ENCODE data around the gene POLG2.

POLG2 gene

GRCh38 chr17:64496786-64497564, at the start of gene POLG2:
Gene POLG2 (minus strand): TSS chr17:64497054. CDS start chr17:64496968, 86 bp downstream.
- DNase-seq (ENCODE audit: low spot score) = peak; percentile 87

DNA sequence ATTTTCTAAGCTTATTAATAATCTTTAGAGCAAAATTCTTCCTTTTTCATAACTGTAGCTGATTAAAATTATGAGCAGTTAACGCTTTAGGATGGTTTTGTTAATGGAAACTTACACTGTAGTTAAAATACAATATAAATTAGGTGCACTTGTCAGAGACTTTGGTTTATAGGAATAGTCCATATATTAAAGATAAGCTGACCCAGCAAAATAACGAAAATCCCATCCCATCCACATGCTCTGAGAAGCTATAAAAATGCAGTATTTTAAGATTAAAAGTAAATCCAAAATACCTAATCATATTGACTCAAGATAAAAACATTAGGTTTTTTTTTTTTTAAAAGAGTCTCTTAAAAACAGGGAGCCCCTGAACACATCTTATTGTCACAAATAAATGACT, 47.9 kb upstream of the POLG2 start:
- no peak for DNase-seq (ENCODE audit: low spot score)

DNA sequence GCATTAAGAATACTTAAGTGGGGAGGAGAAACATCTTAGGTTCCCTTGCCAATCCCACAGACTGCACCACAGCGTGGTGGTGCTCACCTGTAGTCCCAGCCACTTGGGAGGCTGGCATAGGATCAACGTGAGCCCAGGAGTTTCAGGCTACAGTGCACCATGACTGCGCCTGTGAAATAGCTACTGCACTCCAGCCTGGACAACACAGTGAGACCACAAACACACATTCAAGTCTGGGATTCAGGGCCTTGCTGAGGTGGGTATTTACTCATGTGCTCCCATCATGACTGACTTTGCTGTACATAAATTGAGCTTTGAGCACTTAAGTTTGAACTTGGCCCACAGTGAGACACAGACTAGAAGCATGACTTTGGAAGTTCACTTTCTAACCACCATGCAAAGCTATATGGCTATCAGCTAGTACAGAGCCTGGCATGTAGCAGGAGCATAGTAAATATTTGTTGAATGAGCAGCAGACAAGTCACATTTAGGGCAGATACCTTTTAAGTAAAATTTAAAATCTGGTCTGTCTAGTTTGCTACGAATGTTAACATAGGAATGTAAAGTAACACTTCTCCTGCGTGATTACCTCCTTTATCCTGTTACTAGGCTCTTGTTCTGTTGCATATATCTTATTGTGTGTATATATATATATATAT, 43.4 kb upstream of the POLG2 start:
- no peak for DNase-seq (ENCODE audit: low spot score)

DNA sequence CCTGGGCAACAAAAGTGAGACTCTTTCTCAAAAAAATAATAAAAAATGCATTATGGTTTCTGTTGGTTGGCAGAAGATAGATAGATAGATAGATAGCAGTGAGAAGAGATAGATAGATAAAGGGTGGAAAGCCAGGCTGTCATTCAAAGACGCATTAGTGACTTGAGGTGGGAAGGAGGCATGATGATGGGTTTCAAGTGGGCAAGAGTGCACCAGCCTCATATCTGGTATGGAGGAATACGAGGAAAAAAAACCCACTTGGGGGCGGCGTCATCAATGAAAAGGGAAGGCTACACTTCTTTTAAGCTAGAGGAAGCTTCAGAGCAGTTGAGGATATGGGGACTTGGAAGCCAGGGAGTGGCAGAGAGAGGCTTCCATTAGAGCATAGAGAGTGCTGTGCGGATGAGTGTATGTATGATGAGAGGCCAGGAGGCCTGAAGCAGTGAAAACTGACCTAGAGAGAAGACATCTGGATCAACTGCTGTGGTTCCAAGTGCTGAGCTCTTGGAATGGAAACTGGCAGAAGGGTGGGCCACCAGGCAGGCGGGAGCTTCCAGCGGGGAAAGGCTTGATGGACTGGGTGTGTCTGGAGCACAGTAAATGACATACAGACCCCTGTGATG, 41.8 kb upstream of the POLG2 start:
- no peak for DNase-seq (ENCODE audit: low spot score)

- DNase-seq (ENCODE audit: low spot score) = no peak
Observed at GRCh38 chr17:64537488-64537887, 40.6 kb upstream of the POLG2 start.

DNA sequence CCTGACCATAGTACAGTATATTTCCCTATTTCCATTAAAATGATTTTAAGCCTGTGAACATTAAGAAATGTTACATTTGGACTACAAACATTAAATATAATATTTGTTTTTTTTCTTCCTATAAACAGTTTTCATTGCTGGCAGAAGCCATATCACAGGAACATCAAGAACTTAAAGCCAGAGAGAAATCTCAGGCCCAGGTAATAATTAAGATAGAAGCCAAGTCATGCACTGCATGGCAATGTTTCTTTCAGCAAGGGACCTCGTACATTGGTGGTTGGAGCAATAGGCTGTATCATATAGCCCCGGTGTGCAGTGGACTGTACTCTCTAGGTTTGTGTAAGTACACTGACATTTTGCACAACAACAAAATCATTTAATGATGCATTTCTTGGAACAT, 40.1 kb upstream of the POLG2 start:
- no peak for DNase-seq (ENCODE audit: low spot score)

DNA sequence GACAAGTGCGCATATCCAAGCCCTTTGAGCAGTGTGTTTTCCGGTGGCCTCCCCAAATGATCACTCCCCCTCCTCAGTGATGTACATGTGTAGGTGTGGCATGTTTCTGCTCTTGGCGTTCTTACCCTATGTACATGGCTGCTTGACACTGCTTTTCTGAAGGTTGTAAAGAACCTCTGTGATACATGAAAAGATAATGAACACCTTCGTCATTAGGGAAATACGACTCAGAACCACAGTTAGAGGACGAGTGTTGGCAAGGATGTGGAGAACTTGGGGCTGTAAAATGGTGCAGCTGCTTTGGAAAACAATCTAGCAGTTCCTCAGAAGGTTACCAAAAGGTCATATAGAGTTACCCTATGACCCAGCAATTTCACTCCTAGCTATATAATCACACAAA, 38.5 kb upstream of the POLG2 start:
- no peak for DNase-seq (ENCODE audit: low spot score)

DNA sequence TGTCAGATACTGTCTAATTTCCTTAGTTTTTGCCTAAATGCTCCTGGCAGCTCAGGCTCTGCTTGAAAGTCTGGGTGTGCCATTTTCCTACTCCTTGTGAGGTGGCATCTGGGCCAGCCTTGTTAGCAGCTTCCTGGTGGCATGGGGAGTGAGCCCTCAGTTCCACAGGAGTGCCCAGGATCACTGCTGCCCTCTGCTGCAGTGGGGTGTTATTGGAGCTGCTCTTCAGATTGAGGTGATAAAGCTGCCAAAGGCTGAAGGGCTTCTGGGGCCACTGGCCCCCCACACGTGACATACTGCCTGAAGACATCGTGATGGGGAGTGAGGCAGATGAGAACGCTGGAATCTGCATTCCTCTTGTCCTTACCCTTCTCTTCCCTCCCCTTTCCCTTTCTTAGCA, 37.3 kb upstream of the POLG2 start:
- DNase-seq (ENCODE audit: low spot score) = no peak

- DNase-seq (ENCODE audit: low spot score) = no peak
Observed at GRCh38 chr17:64533784-64534183, 36.9 kb upstream of the POLG2 start.

DNA sequence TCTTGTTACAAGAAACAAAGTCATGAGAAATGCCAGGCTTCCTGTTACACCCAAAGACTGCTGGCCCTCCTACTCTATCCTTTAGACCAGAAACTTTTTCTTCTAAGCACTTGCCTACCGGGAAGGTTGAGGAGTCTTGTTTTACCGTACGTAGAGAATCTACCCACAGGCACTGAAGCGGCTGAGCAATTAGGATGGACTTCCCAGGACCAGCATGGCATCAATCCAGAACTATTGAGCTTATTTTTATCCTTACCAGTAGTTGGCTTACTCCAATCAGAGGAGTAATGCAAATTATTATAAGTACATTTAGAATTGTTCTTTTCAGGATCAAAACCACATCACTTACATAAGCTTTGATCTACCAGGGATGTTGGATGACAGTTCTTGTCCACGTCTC, 35.6 kb upstream of the POLG2 start:
- DNase-seq (ENCODE audit: low spot score) = no peak

- no peak for DNase-seq (ENCODE audit: low spot score)
Observed at GRCh38 chr17:64531955-64532371, 35.1 kb upstream of the POLG2 start.

- DNase-seq (ENCODE audit: low spot score) = no peak
Observed at GRCh38 chr17:64529221-64529620, 32.4 kb upstream of the POLG2 start.

- DNase-seq (ENCODE audit: low spot score) = no peak
Observed at GRCh38 chr17:64527914-64528313, 31.1 kb upstream of the POLG2 start.

DNA sequence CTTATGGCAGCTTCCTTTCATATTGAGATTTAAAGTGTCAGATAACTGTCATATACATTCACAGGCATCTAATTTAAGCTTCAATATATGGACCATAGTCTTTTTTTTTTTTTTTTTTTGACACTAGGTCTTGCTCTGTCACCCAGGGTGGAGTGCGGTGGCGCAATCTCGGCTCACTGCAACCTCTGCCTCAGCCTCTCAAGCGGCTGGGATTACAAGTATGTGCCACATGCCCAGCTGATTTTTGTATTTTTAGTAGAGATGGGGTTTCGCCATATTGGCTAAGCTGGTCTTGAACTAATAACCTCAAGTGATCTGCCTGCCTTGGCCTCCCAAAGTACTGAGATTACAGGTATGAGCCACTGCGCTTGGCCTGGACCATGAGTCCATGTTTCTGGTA, 23.5 kb upstream of the POLG2 start:
- no peak for DNase-seq (ENCODE audit: low spot score)

- no peak for DNase-seq (ENCODE audit: low spot score)
Observed at GRCh38 chr17:64519601-64520000, 22.7 kb upstream of the POLG2 start.

DNA sequence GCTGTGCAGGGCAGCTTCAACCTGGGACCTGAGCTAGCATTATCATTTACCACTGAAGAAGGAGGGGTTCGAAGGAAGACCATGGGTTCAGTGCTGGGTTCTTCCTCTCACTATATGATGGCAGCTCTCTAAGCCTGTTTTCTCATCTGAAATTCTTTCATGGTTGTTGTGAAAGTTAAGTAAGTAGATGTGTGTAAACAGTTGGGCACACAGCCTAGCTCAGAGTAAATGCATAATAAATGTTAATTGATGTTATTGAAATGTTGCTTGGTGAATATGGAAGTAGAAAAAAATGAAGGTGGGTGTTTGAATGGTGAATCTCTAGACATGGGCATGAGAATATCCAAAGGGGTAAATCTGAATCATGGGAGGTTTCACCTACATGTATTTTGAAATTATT, 19.0 kb upstream of the POLG2 start:
- DNase-seq (ENCODE audit: low spot score) = no peak

DNA sequence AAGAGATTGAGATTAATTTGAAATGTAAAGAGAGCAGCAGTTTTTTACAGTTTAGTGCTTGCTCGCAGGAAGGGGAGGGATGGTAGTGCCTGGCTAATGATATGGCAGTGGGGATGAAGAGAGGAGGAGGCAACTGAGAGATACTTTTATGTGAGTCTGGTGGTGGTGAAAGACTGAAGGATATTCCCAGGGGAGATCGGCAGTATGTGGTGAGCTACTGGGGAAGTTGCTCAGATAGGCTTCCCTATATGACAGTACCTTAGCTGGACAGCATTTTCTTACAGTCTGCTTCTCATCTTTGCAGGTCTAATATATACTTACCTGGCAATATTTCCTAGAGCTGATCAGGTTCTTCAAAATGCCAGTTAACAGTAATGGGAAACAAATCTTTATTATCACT, 18.6 kb upstream of the POLG2 start:
- DNase-seq (ENCODE audit: low spot score) = no peak

GRCh38 chr17:64509179-64509578, 12.3 kb upstream of the POLG2 start:
- DNase-seq (ENCODE audit: low spot score) = no peak

DNA sequence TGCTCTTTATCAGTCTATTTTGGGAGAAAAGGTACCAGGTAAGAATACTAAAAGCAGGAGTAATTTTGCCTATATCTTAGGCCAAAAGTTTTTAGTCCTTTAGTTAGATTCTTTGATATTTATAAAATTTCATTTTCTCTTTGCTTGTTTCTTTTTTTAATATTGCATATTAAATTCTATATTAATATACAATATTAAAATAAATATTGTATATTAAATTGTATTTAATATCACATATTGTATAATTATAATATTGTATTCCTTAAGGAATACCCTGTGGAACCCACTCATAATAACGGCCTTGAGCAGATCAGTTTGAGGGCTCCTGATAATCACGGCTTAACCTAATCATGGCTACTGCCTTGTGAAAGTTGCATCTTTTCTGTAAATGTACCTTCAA, 11.8 kb upstream of the POLG2 start:
- no peak for DNase-seq (ENCODE audit: low spot score)

GRCh38 chr17:64507413-64507782, 10.5 kb upstream of the POLG2 start:
- no peak for DNase-seq (ENCODE audit: low spot score)

DNA sequence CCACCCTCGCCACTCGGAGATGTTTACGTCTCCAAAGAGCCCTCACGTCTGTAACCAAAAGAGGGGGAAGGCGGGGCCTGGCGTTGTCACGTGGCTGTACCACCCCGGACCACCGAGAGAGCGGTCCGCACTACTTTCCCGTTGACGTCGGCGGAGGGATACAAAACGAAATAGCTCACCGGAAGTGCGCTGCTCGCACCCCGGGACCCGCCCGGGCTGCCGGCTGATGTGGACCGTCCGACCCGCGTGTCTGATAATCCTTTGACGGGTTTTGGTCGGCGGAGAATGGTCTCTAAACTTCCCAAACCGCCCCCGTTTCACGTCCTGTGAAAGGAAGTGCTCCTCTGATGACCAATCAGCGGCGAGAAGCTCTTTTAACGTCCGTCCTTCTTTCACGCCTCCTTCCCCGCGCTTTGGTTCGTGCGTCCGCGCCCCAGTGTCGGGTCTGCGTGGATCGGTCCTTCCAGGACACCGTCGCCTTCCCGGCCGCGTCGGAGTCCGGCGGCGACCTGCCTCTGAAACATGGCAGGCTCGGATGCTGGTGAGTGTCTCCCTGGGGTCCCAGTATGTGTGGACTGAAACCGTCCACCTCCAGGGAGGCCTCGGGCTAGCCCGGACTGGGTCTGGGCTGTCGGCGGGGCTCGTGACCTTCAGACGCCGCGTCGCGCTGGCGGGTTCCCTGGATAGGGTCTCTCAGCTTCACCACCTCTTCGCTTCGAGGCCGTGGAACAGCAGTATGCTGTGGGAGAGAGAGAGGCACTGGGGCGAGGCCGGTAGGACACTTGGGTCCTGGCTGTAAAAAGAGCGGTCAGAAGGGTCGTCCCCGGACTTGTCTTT, 9.9 kb upstream of the POLG2 start, which contains the start of gene CEP95:
Gene CEP95, plus strand, starts transcription at position 402 of the 837 bp plus-strand sequence. Its CDS starts 121 bp downstream, at position 523.
- peak; percentile 94 for DNase-seq (ENCODE audit: low spot score)

DNA sequence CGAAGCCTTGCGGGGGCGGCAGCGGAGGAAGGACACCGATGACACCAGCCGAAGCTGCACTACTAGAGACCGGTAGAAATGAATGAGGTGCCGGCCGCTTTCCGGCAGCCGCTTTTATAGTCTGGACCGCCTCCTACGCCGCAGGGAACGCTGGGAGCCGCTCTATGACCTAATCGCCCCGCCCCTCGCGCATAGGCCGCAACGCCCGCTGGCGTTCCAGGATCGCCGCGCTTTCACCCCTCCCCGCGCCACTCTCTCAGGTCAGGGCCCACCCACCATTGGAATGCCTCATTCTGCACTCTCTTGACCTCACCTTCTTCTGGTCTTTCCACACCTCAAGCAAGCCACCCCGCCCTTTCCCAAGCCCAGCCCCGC, 9.3 kb upstream of the POLG2 start, which contains the start of gene DDX5:
Gene DDX5, minus strand, starts transcription at position 89 of the 375 bp plus-strand sequence. CDS start 170 bp downstream, outside the sequence.
- DNase-seq (ENCODE audit: low spot score) = no peak

All from kidney capillary endothelial cell (primary cell).